Transverse colon (tissue), 4 donors: ENCODE data around the gene SLC38A10. TPM values are rescaled to one million over a fixed set of nuclear protein-coding genes. Genes with fewer than 3 reads are reported as not detected.

ENCODE experiments used
- DNase-seq: peaks from one replicate; pipeline ENCODE4 v3.0.0-alpha.2; 2019
- H3K27ac ChIP-seq, 4 donors: fragments of 200-600 bp; sonication (generic); 2 replicates each; pipeline ENCODE4 v1.5.1; 2016 to 2018; ENCODE audit warnings: inconsistent platforms in 4 of 4
- H3K27me3 ChIP-seq: fragments of 200-600 bp; sonication (generic); 2 replicates; pipeline ENCODE4 v1.5.1; 2017; ENCODE audit warnings: inconsistent platforms
- H3K36me3 ChIP-seq, 4 donors: fragments of 200-600 bp; sonication (generic); 2 replicates each; pipeline ENCODE4 v1.5.1; 2017 to 2019; ENCODE audit warnings: inconsistent platforms in 4 of 4
- H3K4me1 ChIP-seq, 4 donors: fragments of 200-600 bp; sonication (generic); 2 replicates each; pipeline ENCODE4 v1.5.1; 2017 to 2020; ENCODE audit warnings: inconsistent platforms in 4 of 4
- H3K4me3 ChIP-seq, 4 donors: fragments of 200-600 bp; sonication (generic); 1 replicate in 1 of 4; 2 replicates in 3 of 4; pipeline versions ENCODE4 v1.5.1 to v1.6.1; 2017 to 2019; ENCODE audit warnings: inconsistent platforms in 4 of 4
- H3K9me3 ChIP-seq, 2 donors: fragments of 200-600 bp; sonication (generic); 2 replicates each; pipeline ENCODE4 v1.5.1; 2017 to 2019; ENCODE audit warnings: inconsistent platforms in 2 of 2
- EP300 ChIP-seq: sonication (generic); formaldehyde crosslinking; IDR thresholded peaks from one replicate; pipeline ENCODE4 v1.6.1; 2017; ENCODE audit warnings: antibody characterized with exemption, low read depth
- POLR2A ChIP-seq: fragments of 450-650 bp; IDR thresholded peaks from one replicate; pipeline ENCODE4 v1.6.1; 2016; ENCODE audit warnings: antibody characterized with exemption, mild to moderate bottlenecking, moderate library complexity
- POLR2AphosphoS5 ChIP-seq, 3 donors: sonication (generic); formaldehyde crosslinking; IDR thresholded peaks; one replicate each; pipeline ENCODE4 v1.6.1; 2016; ENCODE audit warnings: antibody characterized with exemption in 3 of 3
- WGBS, 2 donors: methylation state at CpG; one replicate each; pipeline ENCODE4 v1.1.5; 2018; ENCODE audit warnings: low coverage in 1 of 2; 5-methylcytosine and 5-hydroxymethylcytosine counted together
- in situ Hi-C, 4 donors: fragments of 200-750 bp; cut with MboI; loops; one replicate each; pipeline versions ENCODE4 v1.15.0 to v1.15.1; 2017; ENCODE audit warnings: low sequenced_read_pairs in 3 of 4, low pct_ligation_motif_present in 1 of 4, low pct_unique_long_range_greater_than_20kb in 1 of 4
- intact Hi-C: fragments of 100-400 bp; cut with DNase I; formaldehyde crosslinking; loops from one replicate; pipeline ENCODE4 v1.15.1; 2023; ENCODE audit warnings: low total_unique reads
- total RNA-seq, 4 donors: library from RNA; depleted of rRNA; stranded (reverse); fragments of >200 nt; gene quantifications; one replicate each; pipeline ENCODE4 v1.1.0, GENCODE V29; 2016
- TF ChIP-seq, protein P1 (sequence below), 5 experiments: fragments of 200-600 bp in 3 of 5; fragments of 450-650 bp in 2 of 5; sonication (generic) in 3 of 5; IDR thresholded peaks; 1 replicate in 2 of 5; 2 replicates in 3 of 5; pipeline ENCODE4 v1.5.1; 2016 to 2017; ENCODE audit warnings: antibody characterized with exemption in 5 of 5, inconsistent platforms in 3 of 5, mild to moderate bottlenecking in 2 of 5, moderate library complexity in 1 of 5

The SLC38A10 gene
- total RNA-seq, 4 donors from 2014 or later: 94.9 to 113 (median 98.9) TPM

DNA sequence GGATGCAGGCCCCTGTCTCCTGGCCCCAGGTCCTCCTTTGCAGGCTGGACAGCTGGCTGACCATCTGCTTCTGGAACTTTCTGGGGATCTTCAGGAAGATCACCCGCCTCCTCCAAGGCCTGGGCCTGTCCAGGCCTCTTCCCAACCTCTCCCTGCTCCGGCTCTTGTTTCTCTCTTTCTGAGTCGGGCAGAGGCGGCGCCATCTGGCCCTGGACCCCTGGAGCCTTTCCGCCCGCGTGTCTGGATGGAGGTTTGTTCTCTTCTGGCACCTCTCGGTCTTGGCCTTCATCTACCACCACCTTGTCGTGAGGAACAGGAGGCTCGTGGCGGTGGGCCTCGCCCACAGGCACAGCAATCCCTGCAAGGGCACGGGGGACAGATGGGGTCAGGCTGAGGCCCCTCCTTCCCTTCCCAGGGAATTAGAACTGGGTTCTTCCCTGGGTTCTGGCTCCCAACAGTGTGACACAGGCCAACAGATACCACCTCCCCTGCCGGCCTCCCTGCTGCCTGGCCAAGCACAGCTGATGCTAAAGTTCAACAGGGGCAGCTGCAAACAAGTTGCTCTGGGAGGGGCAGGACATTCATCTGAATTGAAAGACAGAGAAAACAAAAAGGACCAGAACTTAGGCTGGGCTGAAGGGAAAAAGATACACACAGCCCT lies 42.7 kb downstream of the SLC38A10 start:
- no peaks in the 10 kb centered on the region for H3K27me3 ChIP-seq
- peaks cover 15 to 56% (median 45%) of the 10 kb centered on the region in 4 donors for H3K4me1 ChIP-seq
- intact Hi-C loops: loop anchor here (5.0 to 10.0 kb wide), 3 partner anchors 230 to 350 kb away; no protein-coding TSS in a partner anchor
- no peak overlapping the region for H3K4me3 ChIP-seq
- TF ChIP-seq, protein P1, sequence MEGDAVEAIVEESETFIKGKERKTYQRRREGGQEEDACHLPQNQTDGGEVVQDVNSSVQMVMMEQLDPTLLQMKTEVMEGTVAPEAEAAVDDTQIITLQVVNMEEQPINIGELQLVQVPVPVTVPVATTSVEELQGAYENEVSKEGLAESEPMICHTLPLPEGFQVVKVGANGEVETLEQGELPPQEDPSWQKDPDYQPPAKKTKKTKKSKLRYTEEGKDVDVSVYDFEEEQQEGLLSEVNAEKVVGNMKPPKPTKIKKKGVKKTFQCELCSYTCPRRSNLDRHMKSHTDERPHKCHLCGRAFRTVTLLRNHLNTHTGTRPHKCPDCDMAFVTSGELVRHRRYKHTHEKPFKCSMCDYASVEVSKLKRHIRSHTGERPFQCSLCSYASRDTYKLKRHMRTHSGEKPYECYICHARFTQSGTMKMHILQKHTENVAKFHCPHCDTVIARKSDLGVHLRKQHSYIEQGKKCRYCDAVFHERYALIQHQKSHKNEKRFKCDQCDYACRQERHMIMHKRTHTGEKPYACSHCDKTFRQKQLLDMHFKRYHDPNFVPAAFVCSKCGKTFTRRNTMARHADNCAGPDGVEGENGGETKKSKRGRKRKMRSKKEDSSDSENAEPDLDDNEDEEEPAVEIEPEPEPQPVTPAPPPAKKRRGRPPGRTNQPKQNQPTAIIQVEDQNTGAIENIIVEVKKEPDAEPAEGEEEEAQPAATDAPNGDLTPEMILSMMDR (IDR thresholded peaks at IDR 0.05): no peak
- no peak for TF ChIP-seq EP300
- no peak for TF ChIP-seq POLR2A
- 87 to 100% methylated on average over 1 to 15 of the region's 15 CpGs for WGBS, 2 donors
- no peaks in the 10 kb centered on the region for H3K36me3 ChIP-seq
- in situ Hi-C loops: loop anchor here (10.0 to 25.0 kb wide), 3 partner anchors 222 to 360 kb away; no protein-coding TSS in a partner anchor
- DNase-seq: no peak
- H3K9me3 ChIP-seq: no peaks in the 10 kb centered on the region
- peak overlapping the region in 3 of 4 donors; percentile 22 to 81 (median 48) for H3K27ac ChIP-seq

DNA sequence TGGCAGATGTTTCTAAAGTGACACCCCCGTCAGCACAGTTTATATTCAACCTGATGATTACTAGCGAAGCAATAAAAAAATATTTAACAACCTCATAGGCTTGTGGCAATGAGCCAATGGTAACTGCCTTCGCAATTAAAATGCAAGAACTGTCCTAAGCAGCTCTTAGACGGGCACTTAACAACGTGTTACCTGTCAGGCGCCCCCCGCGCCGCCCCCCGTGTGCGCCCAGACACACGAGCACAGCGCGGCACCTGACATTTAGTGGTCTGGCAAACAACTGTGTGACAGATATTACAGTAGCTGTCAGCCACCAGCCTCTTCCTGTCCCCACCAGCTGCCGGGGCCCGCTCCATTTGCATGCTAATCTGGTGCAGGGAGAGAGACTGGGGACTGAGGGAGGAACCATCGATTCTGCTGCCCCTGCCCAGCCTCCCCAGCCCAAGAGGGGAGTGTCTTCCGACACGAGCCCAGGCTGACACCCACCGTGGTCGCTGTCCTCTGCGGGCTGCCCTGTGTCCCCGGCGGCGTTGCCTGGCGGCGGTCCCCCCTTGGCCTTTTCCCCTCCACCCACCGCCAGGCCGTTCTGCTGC lies 43.3 kb downstream of the SLC38A10 start:
- Histone ChIP-seq H3K27ac (peak overlapping the region; percentile 22 to 81 (median 40)), H3K36me3 (no peaks in the 10 kb centered on the region), H3K4me1 (peaks cover 15 to 55% (median 45%) of the 10 kb centered on the region in 4 donors), H3K4me3 (no peak overlapping the region), H3K27me3 (no peaks in the 10 kb centered on the region), H3K9me3 (no peaks in the 10 kb centered on the region)
- WGBS, 2 donors: 63% methylated on average over 28 of the region's 29 CpGs; no CpG with 5 or more reads in 1 of the 2 donors
- DNase-seq: peak; percentile 30
- TF ChIP-seq, protein P1 (IDR thresholded peaks at IDR 0.05): no peak
- TF ChIP-seq POLR2AphosphoS5 (IDR thresholded peaks at IDR 0.05) (no peak), POLR2A (no peak), EP300 (no peak)
- intact Hi-C loops: loop anchor here (5.0 to 10.0 kb wide), 3 partner anchors 230 to 350 kb away; no protein-coding TSS in a partner anchor
- in situ Hi-C loops: loop anchor here (10.0 to 25.0 kb wide), 3 partner anchors 223 to 360 kb away; no protein-coding TSS in a partner anchor

DNA sequence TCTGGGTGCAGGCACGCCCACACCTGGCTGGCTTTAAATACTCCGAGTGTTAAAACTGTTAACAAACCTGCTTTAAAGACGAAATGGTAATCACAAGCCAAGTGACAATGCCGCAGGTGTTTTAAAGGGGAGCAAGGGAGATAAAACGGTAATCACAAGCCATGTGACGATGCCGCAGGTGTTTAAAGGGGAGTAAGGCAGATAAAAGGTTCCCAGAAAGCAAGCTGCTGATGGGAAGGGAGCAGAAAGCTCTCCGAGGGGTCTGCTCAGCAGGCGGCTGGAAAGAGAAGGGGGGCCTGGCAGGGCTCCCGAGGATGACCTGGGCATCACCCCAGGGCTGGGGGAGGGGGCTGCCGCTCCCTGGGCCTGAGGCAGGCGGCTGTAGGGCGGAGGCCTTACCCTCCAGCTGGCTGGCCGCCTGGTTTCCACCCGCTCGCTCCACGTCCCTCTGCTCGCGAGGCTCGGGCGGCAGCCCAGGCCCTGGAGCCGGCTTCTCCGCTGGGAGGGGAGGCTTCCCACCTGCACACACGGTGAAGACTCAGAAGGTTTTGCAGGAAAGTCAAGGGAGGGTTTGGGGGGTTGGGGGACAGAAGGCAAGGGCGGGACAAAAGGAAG lies 43.9 kb downstream of the SLC38A10 start:
- Histone ChIP-seq H3K9me3 (no peaks in the 10 kb centered on the region), H3K4me3 (peak overlapping the region in 1 of 4 donors; percentile 5), H3K27me3 (no peaks in the 10 kb centered on the region), H3K36me3 (no peaks in the 10 kb centered on the region), H3K4me1 (peaks cover 15 to 52% (median 45%) of the 10 kb centered on the region in 4 donors), H3K27ac (peak overlapping the region; percentile 22 to 81 (median 40))
- intact Hi-C loops (loop anchor here (5.0 to 10.0 kb wide), 3 partner anchors 231 to 351 kb away; no protein-coding TSS in a partner anchor), in situ Hi-C loops (loop anchor here (10.0 to 25.0 kb wide), 3 partner anchors 224 to 361 kb away; no protein-coding TSS in a partner anchor)
- TF ChIP-seq POLR2A (no peak), POLR2AphosphoS5 (IDR thresholded peaks at IDR 0.05) (no peak), EP300 (no peak)
- TF ChIP-seq, protein P1 (IDR thresholded peaks at IDR 0.05): no peak
- 41 to 65% methylated on average over 9 to 18 of the region's 25 CpGs for WGBS, 2 donors
- DNase-seq: peak; percentile 72
